ENCODE results near the gene NAV2. TPM values are rescaled to one million over a fixed set of nuclear protein-coding genes. Genes with fewer than 3 reads are reported as not detected.
"Not testable (repeated sequence)": the region's sequence is repeated elsewhere in the genome, so short reads cannot be mapped to it uniquely, and the experiment has no call there.

The NAV2 gene
- total RNA-seq, 2 experiments from 2014 or later, result 2.9 to 4.1 TPM

- no peaks in the 10 kb centered on the region for H3K36me3 Mint-ChIP-seq
- H3K4me1 Mint-ChIP-seq, result peaks cover under 1% of the 10 kb centered on the region
- ATAC-seq (ENCODE audit: low read depth) (no peak), DNase-seq (no peak)
- no peak overlapping the region for H3K27ac Mint-ChIP-seq
- POLR2A ChIA-PET, result no interaction called here
- no peak overlapping the region for H3K4me3 Mint-ChIP-seq
- H3K27me3 Mint-ChIP-seq, result peaks cover 16% of the 10 kb centered on the region
- H3K9me3 Mint-ChIP-seq, result no peaks in the 10 kb centered on the region
These were observed 414.1 kb downstream of the NAV2 start for GRCh38 chr11:20126724-20127123.

GRCh38 chr11:20127671-20128527, 415.3 kb downstream of the NAV2 start:
- H3K9me3 Mint-ChIP-seq, result no peaks in the 10 kb centered on the region
- no peaks in the 10 kb centered on the region for H3K36me3 Mint-ChIP-seq
- H3K27me3 Mint-ChIP-seq, result peaks cover 18% of the 10 kb centered on the region
- H3K4me1 Mint-ChIP-seq, result peaks cover 6% of the 10 kb centered on the region
- peak; percentile 78 for DNase-seq
- POLR2A ChIA-PET, result no interaction called here
- no peak overlapping the region for H3K27ac Mint-ChIP-seq
- no peak overlapping the region for H3K4me3 Mint-ChIP-seq
- peak; percentile 73 for ATAC-seq (ENCODE audit: low read depth)

GRCh38 chr11:20128528-20128825, 415.8 kb downstream of the NAV2 start:
- H3K27me3 Mint-ChIP-seq, result peaks cover 21% of the 10 kb centered on the region
- H3K4me1 Mint-ChIP-seq; H3K4me3 Mint-ChIP-seq; ATAC-seq (ENCODE audit: low read depth); POLR2A ChIA-PET; H3K36me3 Mint-ChIP-seq; H3K27ac Mint-ChIP-seq; DNase-seq; H3K9me3 Mint-ChIP-seq: not testable (repeated sequence)

- ATAC-seq (ENCODE audit: low read depth), result no peak
- H3K4me3 Mint-ChIP-seq, result no peak overlapping the region
- peaks cover 23% of the 10 kb centered on the region for H3K27me3 Mint-ChIP-seq
- no peaks in the 10 kb centered on the region for H3K36me3 Mint-ChIP-seq
- H3K27ac Mint-ChIP-seq, result no peak overlapping the region
- H3K9me3 Mint-ChIP-seq, result no peaks in the 10 kb centered on the region
- peaks cover 6% of the 10 kb centered on the region for H3K4me1 Mint-ChIP-seq
- DNase-seq, result no peak
- POLR2A ChIA-PET, result no interaction called here
These were observed 417.0 kb downstream of the NAV2 start for GRCh38 chr11:20129665-20130064.

GRCh38 chr11:20131788-20132666, 419.4 kb downstream of the NAV2 start:
- POLR2A ChIA-PET, result no interaction called here
- H3K27me3 Mint-ChIP-seq, result peaks cover 27% of the 10 kb centered on the region
- H3K4me1 Mint-ChIP-seq, result peaks cover 6% of the 10 kb centered on the region

GRCh38 chr11:20132667-20133039, 420.0 kb downstream of the NAV2 start:
- Mint-ChIP-seq H3K9me3 (no peaks in the 10 kb centered on the region), H3K4me1 (peaks cover 6% of the 10 kb centered on the region), H3K36me3 (no peaks in the 10 kb centered on the region), H3K4me3 (peak overlapping the region; percentile 77), H3K27me3 (peaks cover 27% of the 10 kb centered on the region), H3K27ac (no peak overlapping the region)
- no peak for DNase-seq
- POLR2A ChIA-PET, result no interaction called here
- ATAC-seq (ENCODE audit: low read depth), result no peak

More at GRCh38 chr11:20131788-20132666, 419.4 kb downstream of the NAV2 start:
- ATAC-seq (ENCODE audit: low read depth) (peak; percentile 64), DNase-seq (peak; percentile 54)
- Mint-ChIP-seq H3K4me3 (peak overlapping the region; percentile 77), H3K36me3 (no peaks in the 10 kb centered on the region), H3K27ac (peak overlapping the region; percentile 42), H3K9me3 (no peaks in the 10 kb centered on the region)

- Mint-ChIP-seq H3K27ac (no peak overlapping the region), H3K4me3 (no peak overlapping the region), H3K9me3 (no peaks in the 10 kb centered on the region), H3K36me3 (no peaks in the 10 kb centered on the region), H3K4me1 (peaks cover 6% of the 10 kb centered on the region), H3K27me3 (peaks cover 39% of the 10 kb centered on the region)
- POLR2A ChIA-PET, result no interaction called here
- DNase-seq, result no peak
- no peak for ATAC-seq (ENCODE audit: low read depth)
These were observed 422.5 kb downstream of the NAV2 start for GRCh38 chr11:20134991-20135736.

- ATAC-seq (ENCODE audit: low read depth), result no peak
- Mint-ChIP-seq H3K27ac (no peak overlapping the region), H3K27me3 (peaks cover 39% of the 10 kb centered on the region), H3K36me3 (peaks cover 2% of the 10 kb centered on the region), H3K9me3 (peaks cover 4% of the 10 kb centered on the region), H3K4me1 (no peaks in the 10 kb centered on the region), H3K4me3 (no peak overlapping the region)
- POLR2A ChIA-PET, result no interaction called here
- no peak for DNase-seq
These were observed 425.0 kb downstream of the NAV2 start for GRCh38 chr11:20137637-20138036.

GRCh38 chr11:20138707-20139106, 426.1 kb downstream of the NAV2 start:
- H3K27me3 Mint-ChIP-seq, result peaks cover 37% of the 10 kb centered on the region
- H3K27ac Mint-ChIP-seq, result no peak overlapping the region
- DNase-seq (no peak), ATAC-seq (ENCODE audit: low read depth) (no peak)
- peaks cover 2% of the 10 kb centered on the region for H3K36me3 Mint-ChIP-seq
- POLR2A ChIA-PET, result no interaction called here
- no peak overlapping the region for H3K4me3 Mint-ChIP-seq
- H3K9me3 Mint-ChIP-seq, result peaks cover 4% of the 10 kb centered on the region
- no peaks in the 10 kb centered on the region for H3K4me1 Mint-ChIP-seq

GRCh38 chr11:20154381-20154780, 441.7 kb downstream of the NAV2 start:
- no peak for ATAC-seq (ENCODE audit: low read depth)
- H3K27me3 Mint-ChIP-seq, result peaks cover 45% of the 10 kb centered on the region
- peaks cover 7% of the 10 kb centered on the region for H3K36me3 Mint-ChIP-seq
- H3K27ac Mint-ChIP-seq, result no peak overlapping the region
- POLR2A ChIA-PET, result no interaction called here
- peaks cover 11% of the 10 kb centered on the region for H3K9me3 Mint-ChIP-seq
- H3K4me1 Mint-ChIP-seq, result peaks cover 12% of the 10 kb centered on the region
- H3K4me3 Mint-ChIP-seq, result no peak overlapping the region
- DNase-seq, result no peak

- Mint-ChIP-seq H3K9me3 (peaks cover 11% of the 10 kb centered on the region), H3K36me3 (peaks cover 7% of the 10 kb centered on the region), H3K4me3 (peak overlapping the region; percentile 65), H3K4me1 (peaks cover 12% of the 10 kb centered on the region), H3K27ac (no peak overlapping the region), H3K27me3 (peaks cover 53% of the 10 kb centered on the region)
- DNase-seq (no peak), ATAC-seq (ENCODE audit: low read depth) (no peak)
- POLR2A ChIA-PET, result no interaction called here
These were observed 443.1 kb downstream of the NAV2 start for GRCh38 chr11:20155683-20156279.

- Mint-ChIP-seq H3K9me3 (peaks cover 13% of the 10 kb centered on the region), H3K4me1 (peaks cover 14% of the 10 kb centered on the region), H3K27me3 (peaks cover 56% of the 10 kb centered on the region), H3K36me3 (peaks cover 9% of the 10 kb centered on the region), H3K4me3 (peak overlapping the region; percentile 65), H3K27ac (no peak overlapping the region)
- POLR2A ChIA-PET, result no interaction called here
- DNase-seq (peak; percentile 62), ATAC-seq (ENCODE audit: low read depth) (peak; percentile 56)
These were observed 443.7 kb downstream of the NAV2 start for GRCh38 chr11:20156280-20156875.
